GM12891 (cell line): Measurements from ENCODE around the gene KRI1.

Source experiments
- PAX5 ChIP-seq: IDR thresholded peaks from 2 replicates; pipeline ENCODE4 v1.6.1; 2011; ENCODE audit warnings: low read length, moderate library complexity, mild to moderate bottlenecking; ENCODE audit not compliant: insufficient read depth, severe bottlenecking
- POLR2A ChIP-seq: IDR thresholded peaks from 2 replicates; pipeline ENCODE4 v1.6.1; 2011; ENCODE audit warnings: low read depth, low read length, control low read depth
- POLR2AphosphoS5 ChIP-seq: IDR thresholded peaks from 2 replicates; pipeline ENCODE4 v1.6.1; 2011; ENCODE audit warnings: low read depth, low read length, control low read depth
- SPI1 ChIP-seq: IDR thresholded peaks from 2 replicates; pipeline ENCODE4 v1.6.1; 2011; ENCODE audit warnings: low read depth, low read length, control low read depth
- TAF1 ChIP-seq: IDR thresholded peaks from 2 replicates; pipeline ENCODE4 v1.6.1; 2011; ENCODE audit warnings: low read depth, low read length, control low read depth

GRCh38 chr19:10555610-10555973, 10.2 kb downstream of the KRI1 start:
- TF ChIP-seq POLR2A (peak; percentile 18; the same call in 1 of the 2 replicates), POLR2AphosphoS5 (peak; percentile 22; the same call in 1 of the 2 replicates), SPI1 (peak; percentile 71), TAF1 (no peak), PAX5 (no peak)
